NAMALWA (cell line): ENCODE results near the gene FUNDC1.
A peak's percentile ranks its signal among the peaks of the same experiment; 100 is the strongest.
"Not testable (repeated sequence)": the region's sequence is repeated elsewhere in the genome, so short reads cannot be mapped to it uniquely, and the experiment has no call there.

Experiments used
- DNase-seq: peaks from one replicate; pipeline ENCODE4 v3.0.0-alpha.2; 2015; ENCODE audit warnings: low spot score

FUNDC1 gene, protein sequence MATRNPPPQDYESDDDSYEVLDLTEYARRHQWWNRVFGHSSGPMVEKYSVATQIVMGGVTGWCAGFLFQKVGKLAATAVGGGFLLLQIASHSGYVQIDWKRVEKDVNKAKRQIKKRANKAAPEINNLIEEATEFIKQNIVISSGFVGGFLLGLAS

DNA sequence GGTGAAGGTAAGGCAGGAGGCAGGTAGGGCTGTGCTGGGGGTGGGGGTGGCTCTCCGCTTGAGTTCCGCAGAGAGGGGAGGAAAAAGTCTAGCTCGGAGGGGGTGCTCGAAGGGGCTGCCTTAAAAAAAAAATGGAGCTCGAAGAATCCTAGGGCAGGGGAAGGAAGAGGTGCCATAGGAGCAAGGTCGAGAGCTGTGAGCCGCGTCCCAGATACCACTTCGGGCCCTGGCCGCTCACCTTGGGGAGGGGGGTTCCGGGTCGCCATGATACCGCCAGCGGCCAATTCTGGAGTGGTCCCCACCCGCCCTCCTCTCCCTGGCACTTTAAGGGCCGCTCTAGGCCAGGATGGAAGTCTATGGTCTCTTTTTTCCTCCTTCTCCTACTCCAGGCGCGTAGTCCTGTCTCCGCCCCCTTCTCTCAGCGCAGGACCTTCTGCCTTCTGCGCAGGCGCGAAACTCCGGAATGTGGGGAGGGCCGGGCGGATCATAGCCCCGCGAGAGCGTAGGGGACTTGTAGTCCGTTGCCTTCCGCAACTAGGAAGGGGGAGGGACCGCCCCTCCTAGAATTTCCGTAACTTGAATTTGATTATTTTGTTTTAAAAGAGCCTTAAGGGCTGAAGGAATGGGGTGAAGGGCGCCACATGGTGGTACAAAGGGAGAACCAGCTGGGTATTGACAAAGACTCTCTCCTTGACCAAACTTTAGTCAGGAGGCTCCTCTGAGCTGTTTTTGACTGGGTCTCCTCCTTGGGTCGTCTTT lies at the start of gene FUNDC1:
Gene FUNDC1 (minus strand): TSS at position 293 of the 759 bp plus-strand sequence. CDS start 27 bp downstream, at position 266.
- peak; percentile 94 for DNase-seq

GRCh38 chrX:44585866-44586265 lies 43.2 kb upstream of the FUNDC1 start:
- no peak for DNase-seq

DNA sequence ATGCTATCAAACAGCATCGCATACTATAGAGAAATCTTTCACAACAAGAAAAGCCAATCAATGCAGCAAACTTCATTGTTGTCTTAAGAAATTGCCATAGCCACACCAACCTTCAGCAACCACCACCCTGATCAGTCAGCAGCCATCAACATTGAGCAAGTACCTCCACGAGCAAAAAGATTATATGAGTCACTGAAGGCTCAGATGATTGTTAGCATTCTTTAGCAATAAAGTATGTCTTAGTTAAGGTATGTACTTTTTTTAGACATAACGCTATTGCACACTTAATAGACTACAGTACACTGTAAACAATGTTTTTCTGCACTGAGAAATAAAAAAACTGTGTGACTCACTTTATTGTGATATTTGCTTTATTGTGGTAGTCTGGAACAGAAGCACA lies 37.8 kb upstream of the FUNDC1 start:
- no peak for DNase-seq

- DNase-seq: no peak
These were observed 29.8 kb upstream of the FUNDC1 start for GRCh38 chrX:44572340-44572938.

DNA sequence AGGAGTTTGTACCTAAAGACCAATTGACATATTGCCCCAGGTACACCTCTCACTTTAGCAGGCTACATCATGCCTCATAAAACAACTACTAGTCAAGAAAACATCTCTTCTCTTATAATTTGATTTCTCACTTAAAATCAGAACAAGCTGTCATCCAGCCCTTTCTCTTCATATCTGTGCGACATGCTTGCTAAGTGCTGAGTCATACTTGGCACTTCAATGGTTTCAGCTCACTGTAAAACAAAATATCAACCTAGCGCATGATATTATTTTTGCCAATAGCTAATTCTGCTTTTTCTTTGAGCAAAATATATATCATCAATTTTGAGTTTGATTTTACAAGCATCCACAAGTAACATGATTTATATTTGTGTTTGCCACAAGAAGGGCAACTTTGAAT lies 27.9 kb upstream of the FUNDC1 start:
- DNase-seq: no peak

GRCh38 chrX:44569122-44569521 lies 26.5 kb upstream of the FUNDC1 start:
- no peak for DNase-seq

- DNase-seq: no peak
These were observed 25.5 kb upstream of the FUNDC1 start for GRCh38 chrX:44568196-44568595.

- DNase-seq: not testable (repeated sequence)
These were observed 19.2 kb upstream of the FUNDC1 start for GRCh38 chrX:44561896-44562295.

DNA sequence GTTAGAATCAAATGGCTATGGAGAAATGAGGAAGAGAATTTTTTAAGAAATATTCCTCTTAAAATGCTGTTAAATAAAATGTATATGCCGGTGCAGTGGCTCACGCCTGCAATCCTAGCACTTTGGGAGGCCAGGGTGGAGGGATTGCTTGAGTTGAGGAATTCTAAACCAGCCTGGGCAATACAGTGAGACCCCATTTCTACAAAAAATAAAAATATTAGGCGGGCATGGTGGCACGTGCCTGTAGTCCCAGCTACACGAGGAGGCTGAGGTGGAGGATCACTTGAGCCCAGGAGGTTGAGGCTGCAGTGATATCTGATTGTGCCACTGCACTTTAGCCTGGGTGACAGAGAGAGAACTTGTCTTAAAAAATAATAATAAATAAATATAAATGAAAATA lies 7.9 kb upstream of the FUNDC1 start:
- no peak for DNase-seq

- not testable (repeated sequence) for DNase-seq
These were observed 2.8 kb upstream of the FUNDC1 start for GRCh38 chrX:44545454-44545853.

GRCh38 chrX:44544036-44544435 lies 1.4 kb upstream of the FUNDC1 start:
- no peak for DNase-seq

GRCh38 chrX:44536198-44536597 lies 6.5 kb downstream of the FUNDC1 start:
- no peak for DNase-seq

GRCh38 chrX:44529310-44529709 lies 13.3 kb downstream of the FUNDC1 start:
- DNase-seq: no peak

- DNase-seq: no peak
These were observed 28.4 kb downstream of the FUNDC1 start for GRCh38 chrX:44514272-44514671.

DNA sequence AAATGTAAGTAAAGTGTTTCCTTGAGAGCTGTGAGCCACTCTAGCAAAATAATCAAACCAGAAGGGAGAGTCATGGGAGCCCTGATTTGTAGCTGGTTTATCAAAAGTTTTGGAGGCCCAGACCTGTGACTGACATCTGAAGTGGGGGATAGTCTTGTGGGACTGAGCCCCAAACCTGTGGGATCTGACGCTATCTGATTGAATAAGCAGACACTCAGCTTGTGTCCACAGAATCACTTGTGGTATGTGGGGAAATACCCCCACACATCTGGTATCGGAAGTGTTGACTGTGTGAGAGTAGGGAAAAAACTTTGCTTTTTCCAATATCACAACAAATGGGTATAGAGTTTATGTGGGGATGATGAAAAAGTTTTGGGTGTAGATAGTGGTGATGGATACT lies 35.4 kb downstream of the FUNDC1 start:
- DNase-seq: no peak

- DNase-seq: no peak
These were observed 36.0 kb downstream of the FUNDC1 start for GRCh38 chrX:44506678-44507077.

DNA sequence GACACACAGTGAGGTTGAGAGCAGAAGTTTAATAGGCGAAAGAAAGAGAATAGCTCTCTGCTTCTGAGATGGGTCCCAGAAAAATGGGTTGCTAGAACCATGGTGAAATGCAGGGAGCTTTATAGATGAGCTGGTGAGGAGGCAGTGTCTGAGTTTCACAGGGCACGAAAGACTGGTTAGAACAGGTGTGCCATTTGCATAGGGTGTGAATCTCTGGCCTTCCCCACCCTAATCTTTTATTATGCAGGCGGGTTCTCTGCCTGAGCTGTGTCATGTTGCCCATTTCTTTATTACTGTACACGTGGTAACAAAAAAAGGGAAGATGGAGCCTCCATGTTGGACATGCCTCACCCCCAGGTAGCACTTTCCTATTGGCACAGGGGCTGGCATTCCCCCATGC lies 39.1 kb downstream of the FUNDC1 start:
- no peak for DNase-seq

GRCh38 chrX:44495091-44495490 lies 47.6 kb downstream of the FUNDC1 start:
- DNase-seq: no peak

GRCh38 chrX:44494357-44494756 lies 48.3 kb downstream of the FUNDC1 start:
- no peak for DNase-seq

GRCh38 chrX:44489515-44489914 lies 53.1 kb downstream of the FUNDC1 start:
- DNase-seq: no peak

- DNase-seq: no peak
These were observed 58.0 kb downstream of the FUNDC1 start for GRCh38 chrX:44484607-44485146.

- no peak for DNase-seq
These were observed 58.6 kb downstream of the FUNDC1 start for GRCh38 chrX:44483965-44484606.

GRCh38 chrX:44482575-44482974 lies 60.1 kb downstream of the FUNDC1 start:
- DNase-seq: no peak
